B cell (primary cell): ENCODE results near the gene DNAAF3.

Source experiments
- EZH2 ChIP-seq: IDR thresholded peaks from 2 replicates; pipeline ENCODE4 v1.6.1; 2012; ENCODE audit warnings: borderline replicate concordance, low read depth, mild to moderate bottlenecking, moderate library complexity, low read length; ENCODE audit not compliant: insufficient read depth, poor library complexity, severe bottlenecking
- TF ChIP-seq, protein P1 (sequence below): fragments of 200-600 bp; IDR thresholded peaks from one replicate; pipeline ENCODE4 v1.8.0; 2022; ENCODE audit warnings: antibody characterized with exemption, mild to moderate bottlenecking

DNA sequence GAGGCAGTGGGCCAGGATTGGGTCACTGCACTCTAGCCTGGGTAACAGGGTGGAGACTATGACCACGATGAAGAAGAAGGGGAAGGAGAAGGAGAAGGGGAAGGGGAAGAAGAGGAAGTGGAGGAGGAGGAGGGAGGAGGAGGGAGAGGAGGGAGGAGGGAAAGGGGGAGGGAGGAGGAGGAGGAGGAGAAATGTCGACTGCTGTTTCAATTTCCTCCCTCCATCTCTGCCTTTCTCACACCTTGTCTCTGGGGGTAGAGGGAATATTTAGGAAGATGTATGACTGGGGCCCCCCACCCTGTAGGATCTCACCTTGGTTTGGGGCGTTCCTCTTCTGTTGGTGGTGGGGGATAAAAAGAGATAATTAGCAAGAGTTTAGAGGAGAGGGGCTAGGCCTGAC is 21.2 kb downstream of the DNAAF3 start:
- TF ChIP-seq, protein P1, sequence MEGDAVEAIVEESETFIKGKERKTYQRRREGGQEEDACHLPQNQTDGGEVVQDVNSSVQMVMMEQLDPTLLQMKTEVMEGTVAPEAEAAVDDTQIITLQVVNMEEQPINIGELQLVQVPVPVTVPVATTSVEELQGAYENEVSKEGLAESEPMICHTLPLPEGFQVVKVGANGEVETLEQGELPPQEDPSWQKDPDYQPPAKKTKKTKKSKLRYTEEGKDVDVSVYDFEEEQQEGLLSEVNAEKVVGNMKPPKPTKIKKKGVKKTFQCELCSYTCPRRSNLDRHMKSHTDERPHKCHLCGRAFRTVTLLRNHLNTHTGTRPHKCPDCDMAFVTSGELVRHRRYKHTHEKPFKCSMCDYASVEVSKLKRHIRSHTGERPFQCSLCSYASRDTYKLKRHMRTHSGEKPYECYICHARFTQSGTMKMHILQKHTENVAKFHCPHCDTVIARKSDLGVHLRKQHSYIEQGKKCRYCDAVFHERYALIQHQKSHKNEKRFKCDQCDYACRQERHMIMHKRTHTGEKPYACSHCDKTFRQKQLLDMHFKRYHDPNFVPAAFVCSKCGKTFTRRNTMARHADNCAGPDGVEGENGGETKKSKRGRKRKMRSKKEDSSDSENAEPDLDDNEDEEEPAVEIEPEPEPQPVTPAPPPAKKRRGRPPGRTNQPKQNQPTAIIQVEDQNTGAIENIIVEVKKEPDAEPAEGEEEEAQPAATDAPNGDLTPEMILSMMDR: no peak
- TF ChIP-seq EZH2: no peak
